Measurements from ENCODE around the gene MINPP1. TPM values are rescaled to one million over a fixed set of nuclear protein-coding genes. Genes with fewer than 3 reads are reported as not detected.

MINPP1 gene
- total and polyA plus RNA-seq, 2 of the 13 experiments (the other 11 are each of a cell fraction or from before 2014, with no cell fraction given), result 19.2 to 53.7 TPM

GRCh38 chr10:87596351-87596750 is 91.7 kb downstream of the MINPP1 start:
- peaks cover 61% of the 10 kb centered on the region for H3K4me1 ChIP-seq (ENCODE audit: insufficient read depth, low read length)
- H3K4me2 ChIP-seq (ENCODE audit: low read depth, low read length), result no peak overlapping the region
- no peak overlapping the region for H3K4me3 ChIP-seq (replicated peaks in 1 of 3; ENCODE audit: insufficient read depth in 1 of 3, low read depth in 2 of 3, low read length in 3 of 3)
- H3K27ac ChIP-seq (ENCODE audit: extremely low read length, insufficient read depth, low read length), result no peak overlapping the region
- POLR2A ChIA-PET, result interaction anchor here (1.0 kb wide), 1 partner anchor 23 kb away, joined by 3 read pairs; no protein-coding TSS in a partner anchor
- no peaks in the 10 kb centered on the region for H3K9me3 ChIP-seq (ENCODE audit: low read length)
- no peaks in the 10 kb centered on the region for H3K27me3 ChIP-seq (ENCODE audit: control insufficient read depth in 1 of 2, insufficient read depth in 2 of 2, low read length in 2 of 2)
- H3K79me2 ChIP-seq (ENCODE audit: insufficient read depth, low read length), result no peaks in the 10 kb centered on the region
- H4K20me1 ChIP-seq (ENCODE audit: insufficient read depth, low read length), result no peaks in the 10 kb centered on the region
- BruUV-seq (replicated peaks), result no TSS peak
- 70% methylated on average over 1 of the region's 1 CpG for WGBS (ENCODE audit: low lambda C conversion rate)
- no peak overlapping the region for H2AFZ ChIP-seq (ENCODE audit: low read length)
- in situ Hi-C loops (cut with HindIII; ENCODE audit: extremely low pct_ligation_motif_present, low pct_unique_long_range_greater_than_20kb), result no loop called here
- ATAC-seq, result no peak
- H3K9ac ChIP-seq (ENCODE audit: insufficient read depth, low read depth, low read length), result no peak overlapping the region
- CTCF ChIA-PET (ENCODE audit: low intra/inter-chr PET ratio, low total read pairs), result no interaction called here
- DNase-seq (ENCODE audit: low spot score), result no peak
- no peaks in the 10 kb centered on the region for H3K36me3 ChIP-seq (replicated peaks in 1 of 2; ENCODE audit: control insufficient read depth in 1 of 2, insufficient read depth in 2 of 2, low read length in 2 of 2)
- intact Hi-C loops (cut with micrococcal nuclease; ENCODE audit: unreplicated experiment), result no loop called here
- FAIRE-seq, result no peak
- TF ChIP-seq ZNF703 (CRISPR knock-in tag; IDR thresholded peaks at IDR 0.05; ENCODE audit: borderline replicate concordance) (no peak), SP1 (IDR thresholded peaks at IDR 0.05) (no peak), SP1 (CRISPR knock-in tag; IDR thresholded peaks at IDR 0.05) (no peak), ZSCAN31 (CRISPR knock-in tag; IDR thresholded peaks at IDR 0.05; ENCODE audit: low read depth) (no peak), TRAFD1 (CRISPR knock-in tag; IDR thresholded peaks at IDR 0.05; ENCODE audit: borderline replicate concordance) (no peak), NFE2L1 (CRISPR knock-in tag; IDR thresholded peaks at IDR 0.05; ENCODE audit: borderline replicate concordance) (no peak), SNRNP70 (IDR thresholded peaks at IDR 0.05; ENCODE audit: low read depth, low read length) (no peak), SRSF1 (optimal IDR thresholded peaks at IDR 0.05; ENCODE audit: low read depth, low read length) (no peak), JUNB (CRISPR knock-in tag; IDR thresholded peaks at IDR 0.05; ENCODE audit: borderline replicate concordance) (no peak), ZNF350 (CRISPR knock-in tag; IDR thresholded peaks at IDR 0.05; ENCODE audit: borderline replicate concordance, low read depth) (no peak), ZHX1 (CRISPR knock-in tag; IDR thresholded peaks at IDR 0.05; ENCODE audit: low read depth) (no peak), ZBTB26 (CRISPR knock-in tag; IDR thresholded peaks at IDR 0.05; ENCODE audit: borderline replicate concordance) (no peak), ZNF777 (CRISPR knock-in tag; IDR thresholded peaks at IDR 0.05) (no peak), CTCF (CRISPR knock-in tag; IDR thresholded peaks at IDR 0.05) (no peak), ZNF614 (CRISPR knock-in tag; IDR thresholded peaks at IDR 0.05; ENCODE audit: borderline replicate concordance) (no peak), MLX (CRISPR knock-in tag; IDR thresholded peaks at IDR 0.05) (no peak), ZNF253 (CRISPR knock-in tag; IDR thresholded peaks at IDR 0.05; ENCODE audit: borderline replicate concordance) (no peak)

Data from HepG2 (cell line).